HepG2 (cell line): ENCODE results near the gene SH3BGRL2. TPM values are rescaled to one million over a fixed set of nuclear protein-coding genes. Genes with fewer than 3 reads are reported as not detected.

ENCODE experiments used
- FOXA3 ChIP-seq: IDR thresholded peaks from 2 replicates; pipeline ENCODE4 v1.6.1; 2016; ENCODE audit warnings: missing genetic modification reagents, missing compliant biosample characterization
- HNF4A ChIP-seq: sonication (generic); formaldehyde crosslinking; IDR thresholded peaks from 2 replicates; pipeline ENCODE4 v1.4.0; 2020; ENCODE audit warnings: missing genetic modification reagents
- NR1H2 ChIP-seq: sonication (generic); formaldehyde crosslinking; IDR thresholded peaks from 2 replicates; pipeline ENCODE4 v1.8.1; 2022; ENCODE audit warnings: low read depth, missing genetic modification reagents, borderline replicate concordance
- ZBTB42 ChIP-seq: sonication (generic); formaldehyde crosslinking; IDR thresholded peaks from 2 replicates; pipeline ENCODE4 v1.5.0; 2020; ENCODE audit warnings: mild to moderate bottlenecking, missing genetic modification reagents
- ZBTB7B ChIP-seq: sonication (generic); formaldehyde crosslinking; IDR thresholded peaks from 2 replicates; pipeline ENCODE4 v1.4.0; 2020; ENCODE audit warnings: missing genetic modification reagents
- ZNF10 ChIP-seq: sonication (generic); formaldehyde crosslinking; IDR thresholded peaks from 2 replicates; pipeline ENCODE4 v1.4.0; 2020; ENCODE audit warnings: mild to moderate bottlenecking, low read depth, missing genetic modification reagents, borderline replicate concordance
- ZNF251 ChIP-seq: sonication (generic); formaldehyde crosslinking; IDR thresholded peaks from 2 replicates; pipeline ENCODE4 v1.9.0; 2021; ENCODE audit warnings: mild to moderate bottlenecking, missing genetic modification reagents
- ZNF382 ChIP-seq: sonication (generic); formaldehyde crosslinking; IDR thresholded peaks from 2 replicates; pipeline ENCODE4 v1.5.0; 2020; ENCODE audit warnings: missing genetic modification reagents, mild to moderate bottlenecking, borderline replicate concordance
- ZNF564 ChIP-seq: sonication (generic); formaldehyde crosslinking; IDR thresholded peaks from 2 replicates; pipeline ENCODE4 v1.8.1; 2023; ENCODE audit warnings: mild to moderate bottlenecking, missing genetic modification reagents
- ZNF572 ChIP-seq: sonication (generic); formaldehyde crosslinking; IDR thresholded peaks from 2 replicates; pipeline ENCODE4 v1.5.1; 2020; ENCODE audit warnings: mild to moderate bottlenecking, missing genetic modification reagents
- ZNF598 ChIP-seq: sonication (generic); formaldehyde crosslinking; IDR thresholded peaks from 2 replicates; pipeline ENCODE4 v1.5.1; 2020; ENCODE audit warnings: mild to moderate bottlenecking, missing genetic modification reagents, borderline replicate concordance
- ZNF629 ChIP-seq: sonication (generic); formaldehyde crosslinking; conservative IDR thresholded peaks from 2 replicates; pipeline ENCODE4 v1.5.0; 2020; ENCODE audit warnings: missing genetic modification reagents
- ZNF713 ChIP-seq: sonication (generic); formaldehyde crosslinking; IDR thresholded peaks from 2 replicates; pipeline ENCODE4 v1.4.0; 2020; ENCODE audit warnings: mild to moderate bottlenecking, missing genetic modification reagents
- polyA plus RNA-seq, 8 experiments: library from polyadenylated mRNA; depleted of rRNA in 3 of 8; stranded (reverse) in 7 of 8; unstranded in 1 of 8; fragments of >200 nt; fragmentation: Illumina TruSeq in 4 of 8; extraction: Trizol in 4 of 8; gene quantifications; 2 replicates each; pipeline versions ENCODE4 v1.2.1 to v1.2.3, GENCODE V29; 2011 to 2016; ENCODE audit warnings: low read depth in 4 of 8, missing spikeins in 1 of 8, mixed read lengths in 1 of 8; ENCODE audit not compliant: insufficient read depth in 1 of 8
- total RNA-seq, 5 experiments: library from RNA; depleted of rRNA; stranded (reverse); fragments of >200 nt; fragmentation: Illumina TruSeq; extraction: Trizol; gene quantifications; 2 replicates each; pipeline ENCODE4 v1.2.3, GENCODE V29; 2016; ENCODE audit warnings: low read depth in 1 of 5
- TF ChIP-seq, protein P1 (sequence below): sonication (generic); formaldehyde crosslinking; IDR thresholded peaks from 2 replicates; pipeline ENCODE4 v1.4.0; 2020; ENCODE audit warnings: mild to moderate bottlenecking, missing genetic modification reagents
- TF ChIP-seq, protein P2 (sequence below): sonication (generic); formaldehyde crosslinking; IDR thresholded peaks from 2 replicates; pipeline ENCODE4 v1.9.0; 2021; ENCODE audit warnings: missing genetic modification reagents, borderline replicate concordance
- TF ChIP-seq, protein P3 (sequence below): sonication (generic); formaldehyde crosslinking; IDR thresholded peaks from 2 replicates; pipeline ENCODE4; 2020; ENCODE audit warnings: missing genetic modification reagents, mild to moderate bottlenecking, borderline replicate concordance
- TF ChIP-seq, protein P4 (sequence below): sonication (generic); formaldehyde crosslinking; IDR thresholded peaks from 2 replicates; pipeline ENCODE4 v1.4.0; 2020; ENCODE audit warnings: mild to moderate bottlenecking, missing genetic modification reagents, borderline replicate concordance

The SH3BGRL2 gene
- total and polyA plus RNA-seq, 2 of the 13 experiments (the other 11 are each of a cell fraction or from before 2014, with no cell fraction given) = 10.9 to 28.8 TPM

GRCh38 chr6:79604583-79605037, 26.5 kb upstream of the SH3BGRL2 start (continued):
- TF ChIP-seq NR1H2 (CRISPR knock-in tag) (no peak), ZNF629 (CRISPR knock-in tag) (no peak), ZNF572 (no peak), HNF4A (CRISPR knock-in tag) (peak; percentile 94), ZNF713 (CRISPR knock-in tag) (no peak), ZBTB7B (CRISPR knock-in tag) (no peak), ZNF251 (no peak), ZNF564 (CRISPR knock-in tag) (no peak), ZNF382 (CRISPR knock-in tag) (no peak), ZNF598 (CRISPR knock-in tag) (no peak), ZBTB42 (CRISPR knock-in tag) (no peak), ZNF10 (CRISPR knock-in tag) (no peak), FOXA3 (peak; percentile 68)
- TF ChIP-seq, protein P1, sequence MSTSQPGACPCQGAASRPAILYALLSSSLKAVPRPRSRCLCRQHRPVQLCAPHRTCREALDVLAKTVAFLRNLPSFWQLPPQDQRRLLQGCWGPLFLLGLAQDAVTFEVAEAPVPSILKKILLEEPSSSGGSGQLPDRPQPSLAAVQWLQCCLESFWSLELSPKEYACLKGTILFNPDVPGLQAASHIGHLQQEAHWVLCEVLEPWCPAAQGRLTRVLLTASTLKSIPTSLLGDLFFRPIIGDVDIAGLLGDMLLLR (CRISPR knock-in tag) = no peak
- TF ChIP-seq, protein P2, sequence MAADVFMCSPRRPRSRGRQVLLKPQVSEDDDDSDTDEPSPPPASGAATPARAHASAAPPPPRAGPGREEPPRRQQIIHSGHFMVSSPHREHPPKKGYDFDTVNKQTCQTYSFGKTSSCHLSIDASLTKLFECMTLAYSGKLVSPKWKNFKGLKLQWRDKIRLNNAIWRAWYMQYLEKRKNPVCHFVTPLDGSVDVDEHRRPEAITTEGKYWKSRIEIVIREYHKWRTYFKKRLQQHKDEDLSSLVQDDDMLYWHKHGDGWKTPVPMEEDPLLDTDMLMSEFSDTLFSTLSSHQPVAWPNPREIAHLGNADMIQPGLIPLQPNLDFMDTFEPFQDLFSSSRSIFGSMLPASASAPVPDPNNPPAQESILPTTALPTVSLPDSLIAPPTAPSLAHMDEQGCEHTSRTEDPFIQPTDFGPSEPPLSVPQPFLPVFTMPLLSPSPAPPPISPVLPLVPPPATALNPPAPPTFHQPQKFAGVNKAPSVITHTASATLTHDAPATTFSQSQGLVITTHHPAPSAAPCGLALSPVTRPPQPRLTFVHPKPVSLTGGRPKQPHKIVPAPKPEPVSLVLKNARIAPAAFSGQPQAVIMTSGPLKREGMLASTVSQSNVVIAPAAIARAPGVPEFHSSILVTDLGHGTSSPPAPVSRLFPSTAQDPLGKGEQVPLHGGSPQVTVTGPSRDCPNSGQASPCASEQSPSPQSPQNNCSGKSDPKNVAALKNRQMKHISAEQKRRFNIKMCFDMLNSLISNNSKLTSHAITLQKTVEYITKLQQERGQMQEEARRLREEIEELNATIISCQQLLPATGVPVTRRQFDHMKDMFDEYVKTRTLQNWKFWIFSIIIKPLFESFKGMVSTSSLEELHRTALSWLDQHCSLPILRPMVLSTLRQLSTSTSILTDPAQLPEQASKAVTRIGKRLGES (CRISPR knock-in tag) = 0 out of 2 replicates have a peak, but pooled peaks have one; percentile 17
- TF ChIP-seq, protein P3, sequence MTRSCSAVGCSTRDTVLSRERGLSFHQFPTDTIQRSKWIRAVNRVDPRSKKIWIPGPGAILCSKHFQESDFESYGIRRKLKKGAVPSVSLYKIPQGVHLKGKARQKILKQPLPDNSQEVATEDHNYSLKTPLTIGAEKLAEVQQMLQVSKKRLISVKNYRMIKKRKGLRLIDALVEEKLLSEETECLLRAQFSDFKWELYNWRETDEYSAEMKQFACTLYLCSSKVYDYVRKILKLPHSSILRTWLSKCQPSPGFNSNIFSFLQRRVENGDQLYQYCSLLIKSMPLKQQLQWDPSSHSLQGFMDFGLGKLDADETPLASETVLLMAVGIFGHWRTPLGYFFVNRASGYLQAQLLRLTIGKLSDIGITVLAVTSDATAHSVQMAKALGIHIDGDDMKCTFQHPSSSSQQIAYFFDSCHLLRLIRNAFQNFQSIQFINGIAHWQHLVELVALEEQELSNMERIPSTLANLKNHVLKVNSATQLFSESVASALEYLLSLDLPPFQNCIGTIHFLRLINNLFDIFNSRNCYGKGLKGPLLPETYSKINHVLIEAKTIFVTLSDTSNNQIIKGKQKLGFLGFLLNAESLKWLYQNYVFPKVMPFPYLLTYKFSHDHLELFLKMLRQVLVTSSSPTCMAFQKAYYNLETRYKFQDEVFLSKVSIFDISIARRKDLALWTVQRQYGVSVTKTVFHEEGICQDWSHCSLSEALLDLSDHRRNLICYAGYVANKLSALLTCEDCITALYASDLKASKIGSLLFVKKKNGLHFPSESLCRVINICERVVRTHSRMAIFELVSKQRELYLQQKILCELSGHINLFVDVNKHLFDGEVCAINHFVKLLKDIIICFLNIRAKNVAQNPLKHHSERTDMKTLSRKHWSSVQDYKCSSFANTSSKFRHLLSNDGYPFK (CRISPR knock-in tag) = no peak
- TF ChIP-seq, protein P4, sequence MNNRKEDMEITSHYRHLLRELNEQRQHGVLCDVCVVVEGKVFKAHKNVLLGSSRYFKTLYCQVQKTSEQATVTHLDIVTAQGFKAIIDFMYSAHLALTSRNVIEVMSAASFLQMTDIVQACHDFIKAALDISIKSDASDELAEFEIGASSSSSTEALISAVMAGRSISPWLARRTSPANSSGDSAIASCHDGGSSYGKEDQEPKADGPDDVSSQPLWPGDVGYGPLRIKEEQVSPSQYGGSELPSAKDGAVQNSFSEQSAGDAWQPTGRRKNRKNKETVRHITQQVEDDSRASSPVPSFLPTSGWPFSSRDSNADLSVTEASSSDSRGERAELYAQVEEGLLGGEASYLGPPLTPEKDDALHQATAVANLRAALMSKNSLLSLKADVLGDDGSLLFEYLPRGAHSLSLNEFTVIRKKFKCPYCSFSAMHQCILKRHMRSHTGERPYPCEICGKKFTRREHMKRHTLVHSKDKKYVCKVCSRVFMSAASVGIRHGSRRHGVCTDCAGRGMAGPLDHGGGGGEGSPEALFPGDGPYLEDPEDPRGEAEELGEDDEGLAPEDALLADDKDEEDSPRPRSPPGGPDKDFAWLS (CRISPR knock-in tag) = no peak
